NCI-H748 (cell line): ENCODE data around the gene COMMD7.
"Not testable (repeated sequence)": the region's sequence is repeated elsewhere in the genome, so short reads cannot be mapped to it uniquely, and the experiment has no call there.

Experiments
- DNase-seq: peaks from one replicate; lab custom pipeline; 2025; ENCODE audit not compliant: unreplicated experiment; lab: John Stamatoyannopoulos, UW

Gene COMMD7

GRCh38 chr20:32729334-32729733 lies 13.9 kb downstream of the COMMD7 start:
- not testable (repeated sequence) for DNase-seq

DNA sequence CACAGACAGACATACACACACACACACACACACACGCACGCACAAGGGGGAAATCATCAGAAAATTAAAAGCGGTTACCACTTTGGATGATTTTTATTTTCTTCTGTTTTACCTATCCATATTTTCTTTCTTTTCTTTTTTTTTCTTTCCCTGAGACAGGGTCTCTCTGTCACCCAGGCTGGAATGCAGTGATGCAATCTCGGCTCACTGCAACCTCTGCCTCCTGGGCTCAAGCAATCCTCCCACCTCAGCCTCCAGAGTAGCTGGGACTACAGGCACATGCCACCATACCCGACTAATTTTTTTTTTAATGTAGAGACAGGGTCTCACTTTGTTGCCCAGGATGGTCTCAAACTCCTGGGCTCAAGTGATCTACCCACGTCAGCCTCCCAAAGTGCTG lies 14.8 kb downstream of the COMMD7 start:
- not testable (repeated sequence) for DNase-seq

DNA sequence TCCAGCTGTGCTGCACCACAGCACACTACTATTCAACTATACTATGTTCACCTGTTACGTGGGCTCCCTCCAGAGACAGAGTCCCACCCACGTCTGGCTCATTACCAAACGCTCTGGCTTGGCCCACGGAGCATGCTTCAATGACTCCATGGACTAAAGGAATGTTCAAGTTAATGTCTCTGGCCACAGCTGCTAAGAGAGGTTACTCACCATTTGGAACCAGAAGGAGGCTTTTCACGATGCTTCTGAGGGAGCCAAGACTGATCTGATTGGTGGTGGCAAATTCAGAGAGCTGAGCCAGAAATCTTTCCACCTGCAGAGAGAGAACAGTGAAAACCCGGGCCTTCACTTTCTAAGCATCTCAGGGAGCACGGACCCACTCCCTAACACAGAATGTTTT lies 15.6 kb downstream of the COMMD7 start:
- no peak for DNase-seq

DNA sequence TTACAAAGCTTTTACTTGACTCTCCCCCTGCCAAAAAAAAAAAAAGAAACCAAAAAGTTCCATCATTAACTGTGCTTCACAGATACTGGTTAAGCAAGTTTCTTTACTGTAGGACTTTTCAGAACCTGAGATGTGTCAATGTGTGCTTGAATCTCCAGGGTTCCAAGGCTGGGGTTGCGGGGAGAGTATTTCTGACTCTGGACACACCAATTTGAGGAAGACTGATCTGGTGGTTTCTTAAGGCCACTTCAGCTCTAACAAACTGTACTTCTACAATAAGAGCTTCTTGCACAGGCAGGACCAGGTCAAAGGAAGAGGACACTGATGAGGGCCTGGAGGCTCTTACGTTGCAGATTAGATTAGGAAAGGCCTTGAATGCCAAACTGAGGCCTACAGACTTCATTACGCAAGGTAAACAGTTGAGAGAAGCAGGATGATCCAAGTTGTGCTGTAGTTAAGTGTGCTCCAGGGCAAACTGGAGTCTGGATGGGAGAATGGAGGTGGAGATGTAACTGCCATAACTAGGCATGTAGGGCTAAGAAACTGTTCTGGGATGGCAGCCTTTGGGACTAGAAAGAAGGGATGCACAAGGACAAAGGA lies 24.4 kb downstream of the COMMD7 start:
- no peak for DNase-seq

DNA sequence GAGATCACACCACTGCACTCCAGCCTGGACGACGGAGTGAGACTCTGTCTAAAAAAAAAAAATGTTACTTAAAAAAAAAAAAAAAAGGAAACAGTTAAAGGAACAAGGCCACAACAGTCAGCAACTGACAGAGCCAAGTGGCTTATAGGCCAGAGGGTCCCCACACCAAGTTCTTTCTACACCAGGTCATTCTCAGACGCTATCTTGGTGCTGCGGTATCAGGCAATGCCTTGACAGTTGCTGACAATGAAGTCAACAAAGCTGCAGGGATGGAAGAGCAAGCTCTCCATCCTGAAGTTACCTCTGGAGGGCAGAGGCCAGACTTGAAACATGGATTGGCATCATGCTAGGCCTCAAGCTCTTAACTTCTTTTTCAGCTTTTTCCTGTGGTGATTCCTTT lies 31.9 kb downstream of the COMMD7 start:
- no peak for DNase-seq

GRCh38 chr20:32709632-32710121 lies 33.6 kb downstream of the COMMD7 start:
- DNase-seq, result no peak

DNA sequence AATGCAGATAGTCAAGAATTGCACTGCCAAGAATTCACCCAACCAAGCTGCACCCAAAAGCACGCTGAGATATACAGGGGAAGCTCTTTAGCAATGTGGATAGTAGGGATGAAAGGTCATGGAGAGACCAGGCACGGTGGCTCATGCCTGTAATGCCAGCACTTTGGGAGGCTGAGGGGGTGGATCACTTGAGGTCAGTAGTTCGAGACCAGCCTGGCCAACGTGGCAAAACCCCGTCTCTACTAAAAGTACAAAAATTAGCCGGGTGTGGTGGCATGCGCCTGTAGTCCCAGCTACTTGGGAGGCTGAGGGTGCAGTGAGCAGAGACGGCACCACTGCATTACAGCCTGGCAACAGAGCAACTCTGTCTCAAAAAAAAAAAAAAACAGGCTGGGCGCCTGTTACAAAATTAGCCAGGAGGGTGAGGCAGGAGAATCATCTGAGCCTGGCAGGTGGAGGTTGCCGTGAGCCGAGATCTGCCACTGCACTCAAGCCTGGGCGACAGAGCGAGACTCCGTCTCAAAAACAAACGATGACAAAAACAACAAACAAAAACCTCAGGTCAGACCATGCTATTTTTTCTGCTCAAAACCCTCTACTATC lies 34.1 kb downstream of the COMMD7 start:
- not testable (repeated sequence) for DNase-seq

DNA sequence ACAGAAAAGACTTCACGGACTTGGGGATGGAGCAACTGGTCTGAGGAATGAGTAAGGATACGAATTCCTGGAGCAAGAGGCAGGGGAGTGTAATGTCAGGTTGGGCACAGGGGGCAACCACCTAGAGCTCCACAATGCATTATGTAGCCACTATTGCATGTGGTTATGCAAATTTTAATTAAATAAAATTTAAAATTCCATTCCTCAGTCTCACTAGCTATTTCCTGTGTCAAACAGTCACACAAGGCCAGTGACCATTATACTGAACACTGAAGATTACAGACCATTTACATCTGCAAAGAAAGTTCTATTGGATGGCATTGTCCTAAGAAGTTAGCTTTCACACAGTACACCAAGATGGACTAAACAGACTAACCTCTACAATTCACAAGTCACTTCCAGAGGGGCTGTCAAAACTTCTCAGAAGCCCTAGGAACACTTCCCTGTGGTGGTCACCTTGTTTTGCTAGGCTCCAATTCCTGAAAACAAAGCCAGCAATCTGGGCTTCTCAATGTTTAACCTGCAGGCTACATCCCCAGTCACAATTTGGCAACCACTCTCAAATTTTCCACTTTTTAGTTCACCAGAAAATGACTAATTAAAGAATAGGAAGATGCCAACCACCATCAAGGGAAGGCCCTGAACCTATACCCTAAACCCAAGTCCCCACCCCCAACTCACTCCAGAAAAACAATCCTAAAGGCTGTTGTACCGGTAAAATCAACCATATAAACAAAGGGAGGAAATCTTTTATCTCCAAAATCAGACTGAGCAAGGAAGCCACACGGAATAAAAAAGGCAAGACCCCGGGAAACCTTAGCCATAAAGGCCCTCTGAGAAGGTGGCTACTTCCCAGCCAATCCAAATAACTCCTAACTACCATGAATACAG lies 35.3 kb downstream of the COMMD7 start:
- no peak for DNase-seq

DNA sequence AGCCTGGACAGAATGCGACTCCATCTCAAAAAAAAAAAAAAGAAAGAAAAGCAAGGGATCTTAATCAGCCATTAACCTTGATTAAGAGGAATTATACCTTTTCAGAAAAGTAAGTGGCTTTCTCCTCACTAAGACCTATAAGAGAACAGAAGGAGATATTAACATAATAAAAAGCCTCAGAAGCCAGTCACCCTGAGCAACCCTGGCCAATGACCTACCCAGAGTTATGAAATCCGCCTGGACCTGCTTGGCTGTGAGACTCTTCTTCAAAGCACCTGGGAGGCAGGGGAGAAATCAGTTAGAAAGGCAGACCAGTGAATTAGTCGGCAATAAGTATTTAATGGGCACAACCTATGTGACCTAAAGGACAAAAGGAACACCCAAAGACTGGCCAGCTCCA lies 36.8 kb downstream of the COMMD7 start:
- DNase-seq, result no peak

- peak; percentile 67 for DNase-seq
Observed at GRCh38 chr20:32702706-32703425, 40.4 kb downstream of the COMMD7 start.

DNA sequence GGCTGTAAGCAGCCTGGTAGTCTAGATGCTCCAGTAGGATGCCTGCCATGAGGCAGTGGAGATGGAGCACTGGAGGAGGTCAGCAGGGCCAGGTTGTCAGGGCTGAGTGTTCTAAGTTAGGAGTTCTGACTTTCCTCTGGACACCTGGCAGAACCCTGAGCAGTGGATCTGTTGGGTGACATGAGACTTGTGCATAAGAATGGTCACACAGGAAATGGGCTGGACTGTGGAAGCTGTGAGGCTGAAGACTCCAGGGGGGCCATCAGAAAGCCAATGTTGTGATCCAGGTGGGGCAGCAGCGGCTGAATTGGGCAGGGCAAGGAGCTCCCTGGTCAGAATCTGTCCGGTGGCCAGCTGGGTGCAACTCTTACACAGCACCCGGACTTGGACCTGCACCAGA lies 45.7 kb downstream of the COMMD7 start:
- no peak for DNase-seq

DNA sequence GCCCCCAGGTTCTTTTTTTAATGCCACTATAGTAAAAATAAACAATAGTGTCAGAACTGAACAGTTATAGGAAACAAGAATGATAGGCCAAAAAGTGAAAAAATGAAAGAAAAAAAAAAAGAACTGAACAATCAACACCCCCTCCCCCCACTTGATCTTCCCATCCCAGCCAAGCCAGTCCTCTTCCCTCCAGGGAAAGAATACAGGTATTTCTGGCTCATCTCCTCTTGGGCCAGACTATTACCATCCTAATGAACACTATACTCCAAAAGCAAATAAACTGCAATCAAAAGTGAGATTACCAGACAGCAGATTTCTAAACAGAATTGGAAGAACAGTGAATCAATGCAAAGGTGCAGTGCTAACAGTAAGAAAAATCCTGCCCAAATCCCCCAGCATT lies 48.2 kb downstream of the COMMD7 start:
- DNase-seq, result no peak

GRCh38 chr20:32688966-32689365 lies 54.3 kb downstream of the COMMD7 start:
- DNase-seq, result not testable (repeated sequence)

DNA sequence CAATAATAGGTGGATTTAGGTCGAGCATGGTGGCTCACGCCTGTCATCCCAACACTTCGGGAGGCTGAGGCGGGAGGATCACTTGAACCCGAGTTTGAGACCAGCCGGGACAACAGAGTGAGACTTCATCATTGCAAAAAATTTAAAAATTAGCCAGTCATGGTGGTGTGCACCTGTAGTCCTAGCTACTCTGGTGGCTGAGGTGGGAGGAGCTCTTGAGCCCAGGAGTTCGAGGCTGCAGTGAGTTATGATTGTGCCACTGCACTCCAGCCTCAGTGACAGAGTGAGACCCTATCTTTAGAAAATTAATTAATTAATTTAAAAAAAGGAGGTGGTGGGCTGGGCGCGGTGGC lies 56.1 kb downstream of the COMMD7 start:
- DNase-seq, result no peak

DNA sequence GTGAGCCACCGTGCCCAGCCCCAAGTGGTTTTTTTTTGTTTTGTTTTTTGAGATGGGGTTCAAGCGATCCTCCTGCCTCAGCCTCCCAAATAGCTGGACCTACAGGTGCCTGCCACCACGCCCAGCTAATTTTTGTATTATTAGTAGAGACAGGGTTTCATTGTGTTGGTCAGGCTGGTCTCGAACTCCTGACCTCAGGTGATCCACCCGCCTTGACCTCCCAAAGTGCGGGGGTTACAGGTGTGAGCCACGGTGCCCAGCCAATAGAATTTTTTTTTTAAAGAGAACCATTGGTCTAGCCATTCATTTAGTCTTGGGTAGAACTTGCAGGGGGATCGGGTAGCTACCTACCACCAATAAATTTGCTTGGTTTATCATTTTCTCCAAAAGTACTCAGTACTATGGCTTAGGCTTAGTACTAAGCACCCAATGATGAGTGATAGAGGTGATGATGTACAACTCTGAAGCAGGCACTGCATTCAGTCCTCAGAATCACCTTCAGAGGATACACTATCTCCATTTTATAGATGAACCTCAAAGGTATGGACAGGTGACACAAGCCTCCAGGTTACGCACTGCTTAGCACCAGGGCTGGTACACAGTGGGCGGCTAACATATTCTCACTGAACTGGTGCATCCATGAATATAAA lies 56.6 kb downstream of the COMMD7 start:
- no peak for DNase-seq

DNA sequence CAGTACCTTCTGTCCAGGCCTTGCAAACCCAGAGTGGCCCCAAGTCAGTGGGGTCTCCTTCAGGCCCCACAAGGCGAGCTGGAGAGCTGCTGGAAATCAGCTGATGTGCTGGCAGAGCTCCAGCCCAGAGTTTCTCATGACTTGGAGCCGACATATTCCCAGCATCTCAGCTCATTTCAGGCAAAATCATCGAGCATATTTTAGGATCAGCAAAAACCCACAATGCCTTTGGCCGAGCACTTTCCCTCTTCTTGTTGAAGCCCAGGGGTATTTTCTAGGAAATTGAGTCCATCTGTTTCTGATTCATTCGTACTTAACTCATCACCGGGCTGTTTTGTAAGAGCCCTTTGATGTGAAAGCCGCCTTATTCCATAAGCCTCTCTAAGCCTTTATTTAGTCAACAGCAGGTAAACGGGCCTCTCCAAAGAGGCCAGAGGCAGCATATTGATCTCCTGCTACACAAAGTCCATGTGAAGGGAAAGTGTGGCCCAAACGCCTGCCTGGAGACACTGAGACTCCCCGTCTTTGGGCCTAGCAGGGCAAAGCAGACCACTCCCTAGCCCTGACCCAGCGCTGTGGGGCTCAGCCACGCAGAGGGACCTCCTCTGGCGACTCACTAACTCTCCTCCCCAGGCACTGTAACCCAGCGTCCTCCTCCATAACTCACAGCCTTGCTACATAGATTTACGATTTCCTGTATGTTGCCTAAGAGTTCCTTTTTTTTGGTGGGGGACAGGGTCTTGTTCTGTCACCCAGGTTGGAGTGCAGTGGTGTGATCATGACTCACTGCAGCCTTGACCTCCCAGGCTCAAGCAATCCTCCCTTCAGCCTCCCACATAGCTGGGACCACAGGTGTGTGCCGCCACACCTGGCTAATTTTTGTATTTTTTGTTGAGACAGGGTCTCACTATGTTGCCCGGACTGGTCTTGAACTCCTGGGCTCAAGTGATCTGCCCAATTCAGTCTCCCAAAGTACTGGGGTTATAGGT lies 57.4 kb downstream of the COMMD7 start:
- DNase-seq, result no peak

- no peak for DNase-seq
Observed at GRCh38 chr20:32682508-32682987, 60.7 kb downstream of the COMMD7 start.

GRCh38 chr20:32681175-32682084 lies 61.8 kb downstream of the COMMD7 start:
- DNase-seq, result peak; percentile 79
